ENCODE results near the gene FOLH1. TPM values are rescaled to one million over a fixed set of nuclear protein-coding genes. Genes with fewer than 3 reads are reported as not detected.
"Not testable (repeated sequence)": the region's sequence is repeated elsewhere in the genome, so short reads cannot be mapped to it uniquely, and the experiment has no call there.

FOLH1 gene
- total RNA-seq, 2 donors from 2014 or later: 0.33 to 0.52 TPM

- H3K9me3 ChIP-seq; DNase-seq; H3K27me3 ChIP-seq; H3K36me3 ChIP-seq (replicated peaks in 1 of 2; ENCODE audit: insufficient read depth in 1 of 2, low read depth in 2 of 2); ATAC-seq; H3K4me3 ChIP-seq; H3K4me1 ChIP-seq; intact Hi-C loops (cut with DNase I); H3K27ac ChIP-seq: not testable (repeated sequence)
- 26 to 34% methylated on average over 2 of the region's 2 CpGs for WGBS, 2 donors
Observed at GRCh38 chr11:49190287-49190686, 18.1 kb downstream of the FOLH1 start.

GRCh38 chr11:49186225-49186624 lies 22.2 kb downstream of the FOLH1 start:
- intact Hi-C loops (cut with DNase I); H3K27ac ChIP-seq; ATAC-seq; H3K27me3 ChIP-seq; H3K36me3 ChIP-seq (replicated peaks in 1 of 2; ENCODE audit: insufficient read depth in 1 of 2, low read depth in 2 of 2); H3K4me1 ChIP-seq; H3K9me3 ChIP-seq; DNase-seq; H3K4me3 ChIP-seq: not testable (repeated sequence)
- WGBS, 2 donors: 22 to 30% methylated on average over 2 of the region's 2 CpGs

- H3K27ac ChIP-seq; H3K36me3 ChIP-seq (replicated peaks in 1 of 2; ENCODE audit: insufficient read depth in 1 of 2, low read depth in 2 of 2); H3K4me3 ChIP-seq; ATAC-seq; H3K4me1 ChIP-seq; DNase-seq; H3K27me3 ChIP-seq; intact Hi-C loops (cut with DNase I); H3K9me3 ChIP-seq: not testable (repeated sequence)
- 61 to 65% methylated on average over 3 of the region's 3 CpGs for WGBS, 2 donors
Observed at GRCh38 chr11:49185597-49185996, 22.8 kb downstream of the FOLH1 start.

- intact Hi-C loops (cut with DNase I); ATAC-seq; DNase-seq; H3K36me3 ChIP-seq (replicated peaks in 1 of 2; ENCODE audit: insufficient read depth in 1 of 2, low read depth in 2 of 2); H3K4me1 ChIP-seq; H3K4me3 ChIP-seq; H3K27ac ChIP-seq; H3K9me3 ChIP-seq; H3K27me3 ChIP-seq: not testable (repeated sequence)
Observed at GRCh38 chr11:49184756-49185155, 23.6 kb downstream of the FOLH1 start.

- H3K27me3 ChIP-seq; H3K9me3 ChIP-seq; ATAC-seq; H3K4me1 ChIP-seq; H3K27ac ChIP-seq; H3K36me3 ChIP-seq (replicated peaks in 1 of 2; ENCODE audit: insufficient read depth in 1 of 2, low read depth in 2 of 2); H3K4me3 ChIP-seq; DNase-seq; intact Hi-C loops (cut with DNase I): not testable (repeated sequence)
- 39 to 49% methylated on average over 3 of the region's 3 CpGs for WGBS, 2 donors
Observed at GRCh38 chr11:49177936-49178335, 30.5 kb downstream of the FOLH1 start.

- ATAC-seq; intact Hi-C loops (cut with DNase I); DNase-seq; H3K4me3 ChIP-seq; H3K27me3 ChIP-seq; H3K27ac ChIP-seq; H3K9me3 ChIP-seq; H3K4me1 ChIP-seq; H3K36me3 ChIP-seq (replicated peaks in 1 of 2; ENCODE audit: insufficient read depth in 1 of 2, low read depth in 2 of 2): not testable (repeated sequence)
Observed at GRCh38 chr11:49175378-49175777, 33.0 kb downstream of the FOLH1 start.

- ATAC-seq; H3K36me3 ChIP-seq (replicated peaks in 1 of 2; ENCODE audit: insufficient read depth in 1 of 2, low read depth in 2 of 2); DNase-seq; H3K4me1 ChIP-seq; H3K27ac ChIP-seq; H3K4me3 ChIP-seq; H3K27me3 ChIP-seq; H3K9me3 ChIP-seq; intact Hi-C loops (cut with DNase I): not testable (repeated sequence)
- WGBS, 2 donors: 3 to 26% methylated on average over 3 of the region's 3 CpGs
Observed at GRCh38 chr11:49174691-49175366, 33.6 kb downstream of the FOLH1 start.

GRCh38 chr11:49171613-49172012 lies 36.8 kb downstream of the FOLH1 start:
- H3K27ac ChIP-seq; intact Hi-C loops (cut with DNase I); H3K4me1 ChIP-seq; H3K9me3 ChIP-seq; ATAC-seq; H3K4me3 ChIP-seq; H3K36me3 ChIP-seq (replicated peaks in 1 of 2; ENCODE audit: insufficient read depth in 1 of 2, low read depth in 2 of 2); H3K27me3 ChIP-seq; DNase-seq: not testable (repeated sequence)
- WGBS, 2 donors: 27 to 42% methylated on average over 3 of the region's 3 CpGs

- ATAC-seq; H3K9me3 ChIP-seq; H3K4me1 ChIP-seq; H3K36me3 ChIP-seq (replicated peaks in 1 of 2; ENCODE audit: insufficient read depth in 1 of 2, low read depth in 2 of 2); H3K27me3 ChIP-seq; DNase-seq; H3K27ac ChIP-seq; intact Hi-C loops (cut with DNase I); H3K4me3 ChIP-seq: not testable (repeated sequence)
- WGBS, 2 donors: 48 to 50% methylated on average over 3 of the region's 3 CpGs
Observed at GRCh38 chr11:49169579-49169978, 38.8 kb downstream of the FOLH1 start.

- DNase-seq; intact Hi-C loops (cut with DNase I); H3K4me3 ChIP-seq; H3K9me3 ChIP-seq; ATAC-seq; H3K27ac ChIP-seq; H3K27me3 ChIP-seq; H3K36me3 ChIP-seq (replicated peaks in 1 of 2; ENCODE audit: insufficient read depth in 1 of 2, low read depth in 2 of 2); H3K4me1 ChIP-seq: not testable (repeated sequence)
- 55 to 59% methylated on average over 4 of the region's 4 CpGs for WGBS, 2 donors
Observed at GRCh38 chr11:49168992-49169391, 39.4 kb downstream of the FOLH1 start.
